ENCODE results near the gene KIF27. TPM values are rescaled to one million over a fixed set of nuclear protein-coding genes. Genes with fewer than 3 reads are reported as not detected.
"Not testable (repeated sequence)": the region's sequence is repeated elsewhere in the genome, so short reads cannot be mapped to it uniquely, and the experiment has no call there.

KIF27 gene
- total RNA-seq, 2 experiments from 2014 or later = 3.2 to 3.4 TPM

DNA sequence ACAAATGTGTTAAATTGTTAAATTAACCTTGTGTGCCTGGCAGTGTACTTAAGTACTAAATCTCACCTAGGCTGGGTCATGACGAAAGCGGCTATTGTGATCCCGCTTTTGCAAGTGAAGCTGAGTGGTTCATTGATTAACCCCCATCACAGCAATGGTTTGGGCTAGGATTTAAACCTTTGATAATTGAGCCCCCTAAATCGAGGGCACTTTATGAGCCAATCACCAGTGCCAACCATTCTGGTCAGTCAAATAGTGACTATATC, 35.9 kb upstream of the KIF27 start:
- Mint-ChIP-seq H3K9me3 (ENCODE audit: low read depth) (no peaks in the 10 kb centered on the region), H3K27ac (peak overlapping the region; percentile 97), H3K4me3 (peak overlapping the region; percentile 96), H3K27me3 (no peaks in the 10 kb centered on the region), H3K4me1 (peaks cover 20% of the 10 kb centered on the region), H3K36me3 (ENCODE audit: low read depth) (peaks cover 27% of the 10 kb centered on the region)
- ChIA-PET POLR2A (interaction anchor here (1.3 kb wide), 1 partner anchor 23 kb away, joined by 3 read pairs; the partner anchor contains the start of genes HNRNPK and RMI1), CTCF (interaction anchor here (1.2 kb wide), 1 partner anchor 14 kb away, joined by 5 read pairs; no protein-coding TSS in a partner anchor)
- ATAC-seq (no peak), DNase-seq (no peak)
- intact Hi-C loops (cut with DNase I, micrococcal nuclease) = loop anchor here in 1 of 2 experiments (2.0 kb wide), 1 partner anchor 24 kb away; the partner anchor contains the start of genes HNRNPK and RMI1

DNA sequence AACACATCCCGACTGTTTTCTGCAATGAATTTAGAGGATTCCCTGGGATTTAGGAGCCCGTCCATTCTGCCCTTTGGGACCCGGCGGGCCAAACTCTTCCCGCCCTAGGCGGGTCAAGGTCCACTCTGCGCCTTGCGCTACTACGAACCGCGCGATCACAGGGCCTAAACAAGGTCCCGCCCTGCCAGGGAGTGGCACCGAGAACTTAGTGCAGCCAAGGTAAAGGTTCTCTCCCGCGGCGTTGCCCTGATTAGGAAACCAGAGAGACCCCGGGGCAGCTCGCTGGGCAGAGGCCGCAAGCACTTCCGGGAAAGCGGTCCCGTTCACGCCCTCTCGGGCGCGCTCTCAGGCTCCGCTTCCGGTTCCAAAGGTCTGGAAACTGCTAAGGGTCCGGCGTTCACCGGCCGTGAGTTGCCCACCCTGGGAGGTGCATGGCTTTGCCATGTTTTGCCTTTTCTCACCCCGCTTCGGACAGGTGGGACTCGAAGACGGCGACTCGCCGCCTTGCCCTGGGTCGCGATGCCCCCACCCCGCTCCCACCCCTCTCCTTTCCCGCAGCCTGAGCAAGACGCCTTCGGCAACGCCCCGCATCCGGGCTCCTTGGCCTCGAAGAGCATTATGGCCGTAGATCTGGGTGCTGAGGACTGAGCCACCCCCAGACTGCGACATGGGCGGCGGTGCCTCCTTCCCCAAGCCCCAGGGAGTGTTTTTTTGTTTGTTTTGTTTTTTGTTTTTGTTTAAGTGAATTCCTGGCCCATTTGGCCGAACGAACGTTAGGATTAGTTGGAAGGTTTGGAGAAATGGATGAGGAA, 35.4 kb upstream of the KIF27 start:
- H3K27ac Mint-ChIP-seq = peak overlapping the region; percentile 97
- DNase-seq (peak; percentile 81), ATAC-seq (peak; percentile 80)
- no peaks in the 10 kb centered on the region for H3K9me3 Mint-ChIP-seq (ENCODE audit: low read depth)
- ChIA-PET CTCF (no interaction called here), POLR2A (interaction anchor here (1.0 to 1.3 kb wide), 3 partner anchors 8 to 339 kb away, joined by 3 to 7 read pairs (median 4); partner anchors contain the start of genes HNRNPK and RMI1)
- H3K4me3 Mint-ChIP-seq = peak overlapping the region; percentile 96
- intact Hi-C loops (cut with DNase I, micrococcal nuclease) = loop anchor here (1.0 to 2.0 kb wide), 3 partner anchors 23 to 35 kb away; partner anchors contain the start of genes HNRNPK (in 1 of the 2), KIF27 (in 1 of the 2) and RMI1 (in 1 of the 2)
- H3K27me3 Mint-ChIP-seq = no peaks in the 10 kb centered on the region
- H3K4me1 Mint-ChIP-seq = peaks cover 20% of the 10 kb centered on the region
- peaks cover 27% of the 10 kb centered on the region for H3K36me3 Mint-ChIP-seq (ENCODE audit: low read depth)

DNA sequence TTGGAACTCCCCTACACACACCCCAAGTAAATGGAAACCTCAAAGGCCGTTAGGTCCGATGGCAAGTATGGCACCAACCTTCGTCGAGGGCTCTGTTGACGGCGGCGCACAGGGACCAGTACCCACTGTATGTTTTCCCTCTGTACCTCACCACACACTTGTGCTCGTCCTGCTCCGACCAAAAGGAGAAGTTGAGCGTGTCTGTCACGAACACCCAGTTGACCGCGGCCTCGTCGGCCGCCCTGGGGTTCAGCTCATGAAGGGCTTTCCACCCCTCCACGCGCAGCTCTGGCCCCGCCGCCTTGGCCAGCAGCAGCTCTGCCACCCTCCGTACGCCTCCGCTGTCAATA, 34.8 kb upstream of the KIF27 start:
- H3K36me3 Mint-ChIP-seq (ENCODE audit: low read depth) = peaks cover 28% of the 10 kb centered on the region
- H3K4me1 Mint-ChIP-seq = peaks cover 20% of the 10 kb centered on the region
- no peaks in the 10 kb centered on the region for H3K9me3 Mint-ChIP-seq (ENCODE audit: low read depth)
- intact Hi-C loops (cut with DNase I, micrococcal nuclease) = loop anchor here (1.0 to 2.0 kb wide), 3 partner anchors 23 to 35 kb away; partner anchors contain the start of genes HNRNPK (in 1 of the 2), KIF27 (in 1 of the 2) and RMI1 (in 1 of the 2)
- POLR2A ChIA-PET = interaction anchor here (1.0 to 1.3 kb wide), 3 partner anchors 9 to 340 kb away, joined by 3 to 7 read pairs (median 4); partner anchors contain the start of genes HNRNPK and RMI1
- CTCF ChIA-PET = no interaction called here
- ATAC-seq (peak; percentile 57), DNase-seq (peak; percentile 57)
- no peaks in the 10 kb centered on the region for H3K27me3 Mint-ChIP-seq
- H3K4me3 Mint-ChIP-seq = peak overlapping the region; percentile 96
- peak overlapping the region; percentile 97 for H3K27ac Mint-ChIP-seq

DNA sequence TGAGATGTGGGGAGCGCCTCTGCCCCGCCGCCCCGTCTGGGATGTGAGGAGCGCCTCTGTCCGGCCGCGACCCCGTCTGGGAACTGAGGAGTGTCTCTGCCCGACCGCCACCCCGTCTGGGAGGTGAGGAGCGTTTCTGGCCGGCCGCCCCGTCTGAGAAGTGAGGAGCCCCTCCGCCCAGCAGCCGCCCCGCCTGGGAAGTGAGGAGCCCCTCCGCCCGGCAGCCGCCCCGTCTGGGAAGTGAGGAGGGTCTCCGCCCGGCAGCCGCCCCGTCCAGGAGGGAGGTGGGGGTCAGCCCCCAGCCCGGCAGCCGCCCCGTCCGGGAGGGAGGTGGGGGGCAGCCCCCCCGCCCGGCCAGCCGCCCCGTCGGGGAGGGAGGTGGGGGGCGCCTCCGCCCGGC, 26.9 kb upstream of the KIF27 start:
- H3K4me3 Mint-ChIP-seq; intact Hi-C loops (cut with DNase I, micrococcal nuclease): not testable (repeated sequence)
- peaks cover 26% of the 10 kb centered on the region for H3K36me3 Mint-ChIP-seq (ENCODE audit: low read depth)

DNA sequence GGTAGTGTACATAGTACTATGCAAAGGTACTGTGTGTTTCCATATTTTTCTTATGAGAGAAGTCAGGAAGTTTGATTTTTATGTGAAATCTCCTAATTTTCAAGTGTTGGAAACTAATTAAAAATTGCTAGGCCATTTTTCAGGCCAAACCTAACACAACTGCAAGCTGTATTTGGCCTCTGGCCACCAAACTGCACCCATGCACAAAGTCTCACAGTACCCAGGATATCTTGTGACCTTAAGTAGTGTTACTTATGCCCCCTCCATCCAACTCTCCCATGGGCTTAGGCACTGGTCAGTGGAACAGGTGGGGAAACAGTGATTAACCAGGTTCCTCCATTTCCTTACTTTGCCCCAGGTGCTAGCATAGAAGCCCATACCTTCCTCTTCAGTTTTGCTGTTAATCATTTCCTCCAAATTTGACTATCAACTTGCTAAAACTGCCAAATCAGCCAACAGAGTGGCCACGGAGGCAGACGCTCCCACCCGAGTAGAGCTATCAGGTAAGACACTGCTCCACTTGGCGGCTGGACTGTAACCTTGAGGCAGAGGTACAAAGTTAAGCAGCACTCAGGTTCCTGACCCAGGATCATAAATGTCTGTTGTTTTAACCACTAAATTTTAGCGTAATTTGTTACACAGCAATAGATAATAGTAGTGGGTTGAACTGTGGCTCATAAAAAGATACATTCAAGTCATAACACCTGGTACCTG, 19.5 kb upstream of the KIF27 start:
- no peaks in the 10 kb centered on the region for H3K27me3 Mint-ChIP-seq
- H3K27ac Mint-ChIP-seq = no peak overlapping the region
- CTCF ChIA-PET = interaction anchor here (0.6 to 1.8 kb wide), 3 partner anchors 17 to 342 kb away, joined by 3 to 5 read pairs (median 3); no protein-coding TSS in a partner anchor

More for the DNA sequence above, 26.9 kb upstream of the KIF27 start:
- H3K27me3 Mint-ChIP-seq; ATAC-seq; H3K4me1 Mint-ChIP-seq; H3K9me3 Mint-ChIP-seq (ENCODE audit: low read depth); POLR2A ChIA-PET; DNase-seq; CTCF ChIA-PET; H3K27ac Mint-ChIP-seq: not testable (repeated sequence)

DNA sequence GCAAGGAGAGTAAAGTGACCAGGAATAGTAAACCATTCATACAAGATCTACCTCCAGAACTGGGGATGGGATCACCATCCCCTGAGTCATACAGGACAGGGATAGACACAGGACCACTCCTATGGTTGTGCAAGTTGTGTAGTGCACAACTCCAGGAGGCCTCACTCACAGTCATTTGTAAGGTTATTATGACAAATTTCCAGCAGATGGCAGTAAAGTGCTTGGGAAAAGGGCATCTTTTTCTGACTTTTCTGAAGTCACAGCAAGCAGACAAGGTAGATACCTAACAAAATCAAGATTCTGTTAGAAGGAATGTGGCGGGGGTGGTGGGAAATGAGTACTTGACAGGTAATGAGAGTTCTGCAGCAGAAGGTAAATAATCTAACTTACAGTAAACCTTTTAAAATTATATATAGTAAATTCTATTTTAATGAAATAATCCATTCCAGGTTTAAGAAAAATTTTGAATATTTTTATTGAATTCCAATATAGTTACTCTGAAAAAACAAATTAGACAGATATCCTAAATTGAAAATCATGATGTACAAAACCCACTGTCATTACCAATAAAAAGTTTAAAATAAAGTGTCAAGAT, 16.7 kb upstream of the KIF27 start:
- Mint-ChIP-seq H3K36me3 (ENCODE audit: low read depth) (peaks cover 22% of the 10 kb centered on the region), H3K4me3 (no peak overlapping the region), H3K4me1 (no peaks in the 10 kb centered on the region), H3K27ac (no peak overlapping the region), H3K9me3 (ENCODE audit: low read depth) (no peaks in the 10 kb centered on the region), H3K27me3 (no peaks in the 10 kb centered on the region)
- CTCF ChIA-PET = interaction anchor here (0.8 to 2.2 kb wide), 10 partner anchors 8 to 378 kb away, joined by 3 to 17 read pairs (median 5); no protein-coding TSS in a partner anchor
- intact Hi-C loops (cut with DNase I, micrococcal nuclease) = loop anchor here (1.0 kb wide), 3 partner anchors 235 to 377 kb away; no protein-coding TSS in a partner anchor
- POLR2A ChIA-PET = no interaction called here
- DNase-seq (peak; percentile 23), ATAC-seq (peak; percentile 63)

More for the DNA sequence above, 19.5 kb upstream of the KIF27 start:
- Mint-ChIP-seq H3K36me3 (ENCODE audit: low read depth) (peaks cover 33% of the 10 kb centered on the region), H3K4me3 (no peak overlapping the region), H3K9me3 (ENCODE audit: low read depth) (no peaks in the 10 kb centered on the region), H3K4me1 (no peaks in the 10 kb centered on the region)
- ATAC-seq = no peak
- no peak for DNase-seq
- POLR2A ChIA-PET = no interaction called here
- intact Hi-C loops (cut with DNase I, micrococcal nuclease) = no loop called here

DNA sequence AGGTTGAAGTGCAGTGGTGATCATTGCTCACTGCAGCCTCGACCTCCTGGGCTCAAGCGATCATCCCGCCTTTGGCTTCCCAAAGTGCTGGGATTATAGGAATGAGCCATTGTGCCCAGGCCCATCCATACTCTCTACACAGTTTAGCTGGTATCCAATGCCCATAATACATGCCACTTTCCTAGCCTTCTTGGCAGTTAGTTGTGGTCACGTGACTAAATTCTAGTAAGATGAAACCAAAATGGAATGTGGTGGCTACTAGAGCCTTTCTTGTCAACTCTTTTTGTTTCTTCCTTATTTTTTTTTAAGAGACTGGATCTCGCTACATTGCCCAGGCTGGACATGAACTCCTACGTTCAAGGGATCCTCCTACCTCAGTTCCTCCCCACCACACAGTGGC, 15.3 kb upstream of the KIF27 start:
- ChIA-PET CTCF (interaction anchor here (0.7 to 2.2 kb wide), 4 partner anchors 14 to 324 kb away, joined by 3 to 17 read pairs (median 5); no protein-coding TSS in a partner anchor), POLR2A (no interaction called here)
- intact Hi-C loops (cut with DNase I, micrococcal nuclease) = no loop called here
- H3K27ac Mint-ChIP-seq = no peak overlapping the region
- H3K9me3 Mint-ChIP-seq (ENCODE audit: low read depth) = no peaks in the 10 kb centered on the region
- no peaks in the 10 kb centered on the region for H3K27me3 Mint-ChIP-seq
- no peak overlapping the region for H3K4me3 Mint-ChIP-seq
- DNase-seq (no peak), ATAC-seq (no peak)
- peaks cover 7% of the 10 kb centered on the region for H3K4me1 Mint-ChIP-seq
- H3K36me3 Mint-ChIP-seq (ENCODE audit: low read depth) = peaks cover 16% of the 10 kb centered on the region

DNA sequence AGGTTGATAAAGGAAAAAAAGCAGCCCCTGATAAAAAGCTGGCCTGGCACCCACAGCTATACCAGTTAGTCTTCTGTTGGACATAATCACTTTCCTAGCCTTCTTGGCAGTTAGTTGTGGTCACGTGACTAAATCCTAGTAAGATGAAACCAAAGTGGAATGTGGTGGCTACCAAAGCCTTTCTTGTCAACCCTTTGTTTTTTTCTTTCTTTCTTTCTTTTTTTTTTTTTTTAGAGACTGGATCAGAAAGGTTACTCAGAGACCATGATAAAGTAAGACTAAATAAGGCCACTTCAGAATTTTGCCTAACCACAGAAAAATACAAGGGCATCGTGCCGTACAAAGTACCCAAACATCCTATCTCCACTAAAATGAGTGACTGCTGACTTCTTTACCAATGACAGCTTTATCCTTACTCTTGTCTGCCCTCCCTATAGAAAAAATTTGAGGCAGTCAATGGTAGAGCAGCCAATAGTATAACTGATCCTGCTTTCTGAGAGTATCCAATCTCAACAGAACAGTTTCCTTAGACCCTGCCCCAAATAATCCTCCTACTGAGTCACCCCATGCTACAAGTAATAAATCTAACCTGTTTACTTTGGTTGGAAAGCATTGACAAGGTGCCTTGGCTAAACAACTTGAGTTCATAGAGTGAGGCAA, 14.2 kb upstream of the KIF27 start:
- DNase-seq = no peak
- Mint-ChIP-seq H3K4me3 (no peak overlapping the region), H3K27me3 (no peaks in the 10 kb centered on the region), H3K36me3 (ENCODE audit: low read depth) (peaks cover 9% of the 10 kb centered on the region), H3K9me3 (ENCODE audit: low read depth) (no peaks in the 10 kb centered on the region), H3K27ac (no peak overlapping the region), H3K4me1 (peaks cover 12% of the 10 kb centered on the region)
- ChIA-PET CTCF (interaction anchor here (0.5 kb wide), 1 partner anchor 1350 kb away, joined by 3 read pairs; no protein-coding TSS in a partner anchor), POLR2A (no interaction called here)
- ATAC-seq = no peak
- intact Hi-C loops (cut with DNase I, micrococcal nuclease) = no loop called here

DNA sequence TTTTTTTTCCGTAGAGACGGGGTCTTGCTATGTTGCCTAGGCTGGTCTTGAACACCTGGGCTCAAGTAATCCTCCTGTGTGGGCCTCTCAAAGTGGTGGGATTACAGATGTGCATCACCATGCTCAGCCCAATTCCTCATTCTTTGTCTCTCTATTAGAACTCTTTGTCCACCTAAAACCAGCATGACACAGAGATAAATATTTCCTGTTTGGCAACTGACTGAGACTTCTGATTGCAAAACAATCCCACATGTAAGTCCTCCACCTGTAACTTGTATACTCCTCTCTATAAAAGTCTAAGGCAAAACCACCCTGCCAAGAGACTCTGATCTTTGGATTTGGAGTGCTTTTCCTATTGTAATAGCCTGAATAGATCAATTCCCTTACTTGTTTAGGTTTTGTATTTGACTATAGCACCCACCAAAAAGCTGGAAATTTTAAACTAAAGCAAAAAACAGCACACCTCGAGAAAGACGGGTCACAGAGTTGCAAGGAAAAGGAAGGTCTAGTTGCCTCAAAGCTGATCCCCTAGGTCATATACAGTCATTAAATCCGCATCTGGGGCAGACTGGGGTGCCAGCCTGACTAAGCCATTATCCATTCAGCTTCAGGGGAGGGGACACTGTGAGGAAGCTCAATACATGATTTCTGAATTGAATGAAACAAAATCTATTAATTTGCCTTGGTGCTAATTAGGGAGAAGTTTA, 13.5 kb upstream of the KIF27 start:
- POLR2A ChIA-PET = no interaction called here
- intact Hi-C loops (cut with DNase I, micrococcal nuclease) = no loop called here
- Mint-ChIP-seq H3K4me1 (peaks cover 12% of the 10 kb centered on the region), H3K9me3 (ENCODE audit: low read depth) (no peaks in the 10 kb centered on the region), H3K4me3 (no peak overlapping the region), H3K27me3 (no peaks in the 10 kb centered on the region), H3K27ac (no peak overlapping the region), H3K36me3 (ENCODE audit: low read depth) (peaks cover 8% of the 10 kb centered on the region)
- ATAC-seq (no peak), DNase-seq (no peak)
- CTCF ChIA-PET = interaction anchor here (0.5 kb wide), 1 partner anchor 1351 kb away, joined by 3 read pairs; no protein-coding TSS in a partner anchor

DNA sequence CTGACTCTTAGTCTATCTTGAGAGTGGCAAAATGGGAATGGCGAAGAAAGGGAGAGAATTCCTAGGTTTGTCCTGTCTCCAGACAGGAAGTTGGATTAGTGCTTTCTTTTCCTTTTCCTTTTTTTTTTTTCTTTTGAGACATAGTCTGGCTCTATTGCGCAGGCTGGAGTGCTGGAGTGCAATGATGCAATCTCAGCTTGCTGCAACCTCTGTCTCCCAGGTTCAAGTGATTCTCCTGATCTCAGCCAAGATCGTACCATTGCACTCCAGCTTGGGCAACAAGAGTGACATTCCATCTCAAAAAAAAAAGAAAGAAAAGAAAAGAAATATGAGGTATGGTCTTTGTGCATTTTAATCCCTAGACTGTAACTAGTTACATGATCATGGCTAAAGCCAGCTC, 12.6 kb upstream of the KIF27 start:
- no peak for ATAC-seq
- Mint-ChIP-seq H3K27ac (no peak overlapping the region), H3K4me3 (no peak overlapping the region), H3K9me3 (ENCODE audit: low read depth) (no peaks in the 10 kb centered on the region), H3K36me3 (ENCODE audit: low read depth) (peaks cover 3% of the 10 kb centered on the region), H3K27me3 (no peaks in the 10 kb centered on the region), H3K4me1 (peaks cover 12% of the 10 kb centered on the region)
- no peak for DNase-seq
- intact Hi-C loops (cut with DNase I, micrococcal nuclease) = no loop called here
- ChIA-PET POLR2A (no interaction called here), CTCF (interaction anchor here (0.7 kb wide), 1 partner anchor 12 kb away, joined by 3 read pairs; the partner anchor contains the start of gene KIF27)

Measured in activated CD4-positive, alpha-beta T cell treated with anti-CD3 and anti-CD28 coated beads for 36 hours (primary cell).